CD14-positive monocyte (primary cell): ENCODE results near the gene NDUFS4. TPM values are rescaled to one million over a fixed set of nuclear protein-coding genes. Genes with fewer than 3 reads are reported as not detected.
"Not testable (repeated sequence)": the region's sequence is repeated elsewhere in the genome, so short reads cannot be mapped to it uniquely, and the experiment has no call there.

ENCODE experiments used
- DNase-seq, 3 donors: peaks; one replicate each; pipeline ENCODE4 v3.0.0-alpha.2; 2011 to 2022
- H2AFZ ChIP-seq: 2 replicates; pipeline ENCODE4 v1.6.0; 2012; ENCODE audit warnings: mild to moderate bottlenecking, low read depth, low read length, inconsistent platforms; ENCODE audit not compliant: insufficient read depth, poor library complexity, severe bottlenecking
- H3K27ac ChIP-seq, 2 donors: 1 replicate in 1 of 2; 2 replicates in 1 of 2; pipeline ENCODE4 v1.5.1; 2012 to 2013; ENCODE audit warnings: low read length in 2 of 2, control low read depth in 1 of 2, inconsistent platforms in 1 of 2, low read depth in 1 of 2, mild to moderate bottlenecking in 1 of 2
- H3K27me3 ChIP-seq, 2 donors: one replicate each; pipeline versions ENCODE4 v1.6.0 to v1.6.1; 2011 to 2013; ENCODE audit warnings: low read length in 2 of 2; ENCODE audit not compliant: control insufficient read depth in 2 of 2, insufficient read depth in 2 of 2
- H3K36me3 ChIP-seq, 2 donors: replicated peaks in 1 of 2; 1 replicate in 1 of 2; 2 replicates in 1 of 2; pipeline versions ENCODE4 v1.5.1 to v1.6.1; 2012 to 2013; ENCODE audit warnings: low read length in 2 of 2, control low read depth in 1 of 2, inconsistent platforms in 1 of 2, mild to moderate bottlenecking in 1 of 2; ENCODE audit not compliant: insufficient read depth in 2 of 2, control insufficient read depth in 1 of 2
- H3K4me1 ChIP-seq, 2 donors: 1 replicate in 1 of 2; 2 replicates in 1 of 2; pipeline versions ENCODE4 v1.5.1 to v1.6.1; 2012 to 2013; ENCODE audit warnings: low read length in 2 of 2, control low read depth in 1 of 2, inconsistent platforms in 1 of 2, mild to moderate bottlenecking in 1 of 2, moderate library complexity in 1 of 2; ENCODE audit not compliant: insufficient read depth in 2 of 2, control insufficient read depth in 1 of 2
- H3K4me2 ChIP-seq: replicated peaks from 2 replicates; pipeline ENCODE3; 2012; ENCODE audit warnings: low read length, moderate library complexity, mild to moderate bottlenecking; ENCODE audit not compliant: poor library complexity, severe bottlenecking; ENCODE audit errors: extremely low read depth
- H3K4me3 ChIP-seq, 3 experiments: fragments of 200-600 bp in 1 of 3; sonication (generic) in 1 of 3; replicated peaks in 1 of 3; 1 replicate in 2 of 3; 2 replicates in 1 of 3; pipeline ENCODE4 v1.5.1; 2011 to 2013; ENCODE audit warnings: low read length in 3 of 3, mild to moderate bottlenecking in 3 of 3, control low read depth in 2 of 3, low read depth in 2 of 3, inconsistent platforms in 1 of 3, moderate library complexity in 1 of 3
- H3K79me2 ChIP-seq: 2 replicates; pipeline ENCODE4 v1.6.0; 2012; ENCODE audit warnings: mild to moderate bottlenecking, control low read depth, inconsistent platforms, low read length, moderate library complexity; ENCODE audit not compliant: insufficient read depth
- H3K9ac ChIP-seq: 2 replicates; pipeline ENCODE4 v1.6.0; 2017; ENCODE audit warnings: low read length, mild to moderate bottlenecking; ENCODE audit not compliant: insufficient read depth, poor library complexity, severe bottlenecking
- H3K9me3 ChIP-seq, 2 donors: replicated peaks in 1 of 2; 1 replicate in 1 of 2; 2 replicates in 1 of 2; pipeline versions ENCODE4 v1.5.1 to v1.6.1; 2012 to 2013; ENCODE audit warnings: low read length in 2 of 2, control low read depth in 1 of 2; ENCODE audit not compliant: control insufficient read depth in 1 of 2, insufficient read depth in 1 of 2
- H4K20me1 ChIP-seq: 2 replicates; pipeline ENCODE4 v1.6.0; 2012; ENCODE audit warnings: mild to moderate bottlenecking, low read length, control low read depth, moderate library complexity; ENCODE audit not compliant: insufficient read depth
- H3K27ac Mint-ChIP-seq, 7 donors: one replicate each; pipeline ENCODE4 v1.8.0; 2020; ENCODE audit warnings: mild to moderate bottlenecking in 7 of 7, mixed read lengths in 7 of 7, moderate library complexity in 6 of 7, inconsistent platforms in 2 of 7
- H3K27me3 Mint-ChIP-seq, 3 donors: one replicate each; pipeline ENCODE4 v1.8.0; 2021 to 2022; ENCODE audit warnings: low read depth in 3 of 3, mild to moderate bottlenecking in 3 of 3, mixed read lengths in 3 of 3, moderate library complexity in 3 of 3, inconsistent platforms in 1 of 3
- H3K36me3 Mint-ChIP-seq, 2 donors: one replicate each; pipeline ENCODE4 v1.8.0; 2020; ENCODE audit warnings: mixed read lengths in 2 of 2, inconsistent platforms in 1 of 2, mild to moderate bottlenecking in 1 of 2
- H3K4me1 Mint-ChIP-seq: one replicate; pipeline ENCODE4 v1.8.0; 2020; ENCODE audit warnings: mild to moderate bottlenecking, mixed read lengths
- H3K4me3 Mint-ChIP-seq, 2 donors: one replicate each; pipeline ENCODE4 v1.8.0; 2020; ENCODE audit warnings: mild to moderate bottlenecking in 2 of 2, mixed read lengths in 2 of 2, moderate library complexity in 1 of 2
- H3K9me3 Mint-ChIP-seq, 7 donors: one replicate each; pipeline ENCODE4 v1.8.0; 2020 to 2022; ENCODE audit warnings: mixed read lengths in 7 of 7, mild to moderate bottlenecking in 6 of 7, moderate library complexity in 6 of 7, inconsistent platforms in 2 of 7
- WGBS: methylation state at CpG from one replicate; pipeline ENCODE4 v1.1.5; 2013; ENCODE audit warnings: missing lambda C conversion rate; ENCODE audit not compliant: insufficient coverage; 5-methylcytosine and 5-hydroxymethylcytosine counted together
- intact Hi-C, 2 donors: fragments of 100-400 bp; cut with micrococcal nuclease; formaldehyde crosslinking; loops; one replicate each; pipeline versions ENCODE4 v1.15.0 to v1.15.1; 2023
- polyA plus RNA-seq, 3 donors: library from polyadenylated mRNA; depleted of rRNA in 1 of 3; unstranded in 2 of 3; stranded (reverse) in 1 of 3; fragments of 300-500 nt in 2 of 3; fragments of >200 nt in 1 of 3; fragmentation: Illumina TruSeq in 2 of 3; gene quantifications; 1 replicate in 2 of 3; 2 replicates in 1 of 3; pipeline ENCODE4 v1.2.3, GENCODE V29; 2012 to 2021
- TF ChIP-seq, protein P1 (sequence below): fragments of 200-600 bp; IDR thresholded peaks from one replicate; pipeline ENCODE4 v1.8.0; 2022; ENCODE audit warnings: antibody characterized with exemption, mild to moderate bottlenecking

NDUFS4 gene
- polyA plus RNA-seq, 3 donors, result 42.5 to 118 (median 111) TPM

DNA sequence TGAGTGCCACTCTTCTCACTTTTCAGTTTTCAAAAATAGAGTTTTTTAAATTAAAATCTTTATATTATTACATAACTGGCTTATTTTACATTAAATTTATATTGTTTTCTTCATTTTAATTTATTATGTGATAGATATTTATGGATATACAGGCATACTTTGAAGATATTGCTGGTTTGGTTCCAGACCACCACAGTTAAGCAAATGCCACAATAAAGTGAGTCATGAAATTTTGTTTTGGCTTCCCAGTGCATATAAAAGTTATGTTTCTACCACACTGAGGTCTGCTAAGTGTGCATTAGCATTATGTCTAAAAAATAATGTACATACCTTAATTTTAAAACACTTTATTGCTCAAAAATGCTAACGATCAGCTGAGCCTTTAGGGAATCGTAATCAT lies 47.4 kb downstream of the NDUFS4 start:
- no peak for DNase-seq
- H3K36me3 ChIP-seq, result peaks cover 29 to 54% of the 10 kb centered on the region in 2 donors
- peaks cover 59 to 64% of the 10 kb centered on the region in 2 donors for H3K36me3 Mint-ChIP-seq
- no peak overlapping the region for H3K9ac ChIP-seq
- no peak overlapping the region for H3K27ac ChIP-seq
- H3K27me3 ChIP-seq, result no peaks in the 10 kb centered on the region
- H3K27me3 Mint-ChIP-seq, result no peaks in the 10 kb centered on the region
- no peak overlapping the region for H3K4me3 ChIP-seq
- peaks cover 4% of the 10 kb centered on the region for H4K20me1 ChIP-seq
- H3K4me1 ChIP-seq, result no peaks in the 10 kb centered on the region
- H2AFZ ChIP-seq, result no peak overlapping the region
- H3K27ac Mint-ChIP-seq, result no peak overlapping the region
- H3K4me3 Mint-ChIP-seq, result no peak overlapping the region
- peaks cover 0 to 6% (median 3%) of the 10 kb centered on the region in 7 donors for H3K9me3 Mint-ChIP-seq
- H3K4me1 Mint-ChIP-seq, result no peaks in the 10 kb centered on the region
- intact Hi-C loops, result no loop called here
- no peak overlapping the region for H3K4me2 ChIP-seq
- H3K79me2 ChIP-seq, result peaks cover 2% of the 10 kb centered on the region
- TF ChIP-seq, protein P1, sequence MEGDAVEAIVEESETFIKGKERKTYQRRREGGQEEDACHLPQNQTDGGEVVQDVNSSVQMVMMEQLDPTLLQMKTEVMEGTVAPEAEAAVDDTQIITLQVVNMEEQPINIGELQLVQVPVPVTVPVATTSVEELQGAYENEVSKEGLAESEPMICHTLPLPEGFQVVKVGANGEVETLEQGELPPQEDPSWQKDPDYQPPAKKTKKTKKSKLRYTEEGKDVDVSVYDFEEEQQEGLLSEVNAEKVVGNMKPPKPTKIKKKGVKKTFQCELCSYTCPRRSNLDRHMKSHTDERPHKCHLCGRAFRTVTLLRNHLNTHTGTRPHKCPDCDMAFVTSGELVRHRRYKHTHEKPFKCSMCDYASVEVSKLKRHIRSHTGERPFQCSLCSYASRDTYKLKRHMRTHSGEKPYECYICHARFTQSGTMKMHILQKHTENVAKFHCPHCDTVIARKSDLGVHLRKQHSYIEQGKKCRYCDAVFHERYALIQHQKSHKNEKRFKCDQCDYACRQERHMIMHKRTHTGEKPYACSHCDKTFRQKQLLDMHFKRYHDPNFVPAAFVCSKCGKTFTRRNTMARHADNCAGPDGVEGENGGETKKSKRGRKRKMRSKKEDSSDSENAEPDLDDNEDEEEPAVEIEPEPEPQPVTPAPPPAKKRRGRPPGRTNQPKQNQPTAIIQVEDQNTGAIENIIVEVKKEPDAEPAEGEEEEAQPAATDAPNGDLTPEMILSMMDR, result no peak
- WGBS, result no CpG with 5 or more reads among the region's 2 CpGs
- H3K9me3 ChIP-seq, result no peaks in the 10 kb centered on the region

DNA sequence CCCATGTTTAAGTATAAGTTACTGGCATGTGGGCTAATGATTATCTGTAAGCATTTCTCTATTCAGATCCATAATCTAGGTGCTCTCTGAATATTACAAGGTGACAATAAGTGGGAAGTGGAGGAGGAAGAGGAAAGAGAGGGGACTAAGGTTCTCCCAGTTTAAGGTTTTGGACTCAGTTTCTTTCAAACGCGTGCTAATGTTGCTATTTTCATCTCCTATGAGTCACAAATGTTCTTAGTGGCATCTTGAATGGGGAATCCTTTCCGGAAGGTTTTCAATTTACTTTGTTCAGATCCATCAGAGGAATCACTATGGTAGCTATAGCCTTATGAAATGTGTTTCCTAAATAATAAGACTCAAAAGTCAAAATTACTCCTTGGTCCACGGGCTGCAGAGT lies 48.5 kb downstream of the NDUFS4 start:
- H3K27me3 Mint-ChIP-seq, H3K9me3 Mint-ChIP-seq, H3K4me3 Mint-ChIP-seq, H3K27me3 ChIP-seq, intact Hi-C loops, H3K4me1 Mint-ChIP-seq, DNase-seq, H3K4me2 ChIP-seq, H3K9me3 ChIP-seq, H3K9ac ChIP-seq, H4K20me1 ChIP-seq, H3K79me2 ChIP-seq, H3K4me1 ChIP-seq, H3K27ac ChIP-seq, H2AFZ ChIP-seq, H3K27ac Mint-ChIP-seq, H3K4me3 ChIP-seq: not testable (repeated sequence)
- WGBS, result no CpG with 5 or more reads among the region's 4 CpGs
- H3K36me3 Mint-ChIP-seq, result peaks cover 55 to 61% of the 10 kb centered on the region in 2 donors
- peaks cover 27 to 47% of the 10 kb centered on the region in 2 donors for H3K36me3 ChIP-seq
